ENCODE measurements around the gene CD300H.

The CD300H gene

DNA sequence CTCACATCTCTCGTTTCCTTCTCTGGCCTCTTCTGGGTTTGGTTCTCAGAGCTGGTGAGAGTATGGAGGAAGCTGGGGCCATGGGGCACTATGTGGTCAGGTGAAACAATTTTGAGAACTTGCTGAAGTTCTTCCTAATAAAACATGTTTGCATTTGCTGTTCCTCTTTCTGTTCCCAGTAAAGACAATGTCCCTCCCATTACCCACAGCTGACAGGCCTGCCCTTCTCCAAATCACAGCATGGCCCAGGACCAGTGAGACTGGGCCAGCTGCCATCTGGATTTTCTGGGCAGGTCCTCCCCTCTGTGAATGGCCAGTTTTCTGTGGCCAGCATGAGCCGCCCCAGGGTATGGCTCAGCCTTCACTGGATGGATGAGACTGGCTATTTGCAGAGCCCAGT is at the start of gene CD300H:
Gene CD300H, minus strand, starts transcription at position 113 of the 400 bp plus-strand sequence.
- DNase-seq (ENCODE audit: low read depth), result no peak

DNA sequence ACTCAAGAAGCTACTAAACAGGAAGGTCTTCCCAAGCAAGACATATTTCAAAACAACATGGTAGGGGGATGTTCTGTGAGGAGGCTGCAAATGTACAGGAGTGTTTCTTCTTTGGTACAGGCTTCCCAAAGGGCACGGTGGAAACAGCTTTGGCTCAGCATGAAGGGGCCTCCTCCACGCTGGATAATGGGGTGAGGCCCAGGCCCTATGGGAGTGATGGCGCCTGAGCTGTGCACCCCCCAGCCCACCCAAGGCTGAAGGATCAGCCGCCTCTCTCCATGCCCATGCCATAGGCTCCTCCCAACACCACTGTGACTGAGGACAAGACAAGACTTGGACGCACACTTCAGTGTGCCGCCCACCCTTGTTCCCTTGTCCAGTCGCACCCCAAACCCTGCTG is 49.4 kb upstream of the CD300H start:
- DNase-seq (ENCODE audit: low read depth), result no peak

DNA sequence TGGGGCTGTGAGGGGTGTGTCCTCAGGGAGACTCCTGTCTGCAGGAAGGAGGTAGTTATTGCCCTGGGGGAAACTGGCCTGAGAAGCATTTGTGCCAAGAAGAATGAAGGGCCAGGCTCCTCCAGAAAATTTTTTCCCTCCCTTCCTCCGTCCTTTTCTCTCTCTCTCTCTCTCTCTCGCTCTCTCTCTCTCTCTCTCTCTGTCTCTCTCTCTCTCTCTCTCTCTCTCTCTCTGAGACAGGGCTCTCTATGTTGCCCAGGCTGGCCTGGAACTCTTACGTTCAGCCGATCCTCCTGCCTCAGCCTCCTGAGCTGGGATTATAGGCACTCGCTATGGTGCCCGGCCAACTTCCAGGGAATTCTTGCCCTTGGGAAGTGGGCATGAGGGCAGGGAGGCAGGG is 44.7 kb upstream of the CD300H start:
- DNase-seq (ENCODE audit: low read depth), result no peak

DNA sequence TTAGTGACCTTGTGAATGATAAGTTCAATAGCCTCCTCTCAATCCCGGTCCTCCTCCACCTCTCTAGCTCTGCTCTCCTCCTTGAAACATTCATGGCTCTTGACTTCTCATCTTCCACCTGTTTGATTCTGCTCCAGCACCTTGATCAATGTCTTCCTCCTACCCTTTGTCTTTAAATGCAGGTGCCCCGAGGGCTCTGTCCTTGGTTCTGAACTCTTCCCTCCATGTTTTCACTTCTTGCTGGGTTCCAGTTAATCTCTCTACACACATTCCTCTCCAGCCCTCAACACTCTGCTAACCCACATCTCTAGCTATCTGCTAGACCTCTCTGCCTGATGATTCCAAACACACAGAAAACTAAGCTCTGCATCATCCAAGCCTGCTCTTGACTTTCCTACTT is 42.8 kb upstream of the CD300H start:
- DNase-seq (ENCODE audit: low read depth), result no peak

DNA sequence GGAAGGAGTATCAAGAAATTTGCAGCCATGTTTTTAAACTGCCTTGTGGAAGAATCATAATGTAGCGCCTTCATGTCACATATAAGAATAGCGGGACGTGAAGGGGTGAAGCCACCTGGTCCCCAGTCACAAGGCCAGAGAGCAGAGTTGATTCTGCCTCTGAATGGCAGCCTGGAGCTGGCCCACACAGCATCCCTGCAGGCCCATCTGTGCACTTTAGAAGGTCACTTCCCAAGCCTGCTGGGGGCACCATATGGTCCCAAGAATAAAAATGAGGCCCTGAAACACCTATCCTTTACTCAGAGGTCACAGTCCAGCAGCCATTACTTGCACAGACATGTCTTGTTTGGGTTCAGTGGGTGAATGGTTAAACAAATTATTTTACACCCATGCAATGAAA is 41.2 kb upstream of the CD300H start:
- no peak for DNase-seq (ENCODE audit: low read depth)

DNA sequence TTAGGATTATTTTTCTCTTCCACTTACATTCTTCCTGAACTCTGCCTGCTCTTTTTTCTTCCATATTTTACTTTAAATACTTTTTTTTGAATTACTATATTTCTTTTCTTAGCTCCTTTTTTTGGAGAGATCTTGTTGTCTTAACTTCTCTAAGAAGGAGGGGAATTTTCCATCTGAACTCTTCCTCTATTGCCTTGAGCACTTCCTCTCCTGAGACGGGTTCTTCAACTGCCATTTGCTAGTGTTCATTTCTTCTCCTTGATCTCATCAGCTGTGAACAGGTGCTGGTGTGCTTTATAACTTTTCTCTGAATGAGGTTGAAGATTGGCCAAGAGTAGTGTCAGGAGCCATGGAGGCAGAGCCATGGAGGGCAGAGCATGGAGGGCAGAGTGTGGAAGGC is 39.9 kb upstream of the CD300H start:
- DNase-seq (ENCODE audit: low read depth), result no peak

DNA sequence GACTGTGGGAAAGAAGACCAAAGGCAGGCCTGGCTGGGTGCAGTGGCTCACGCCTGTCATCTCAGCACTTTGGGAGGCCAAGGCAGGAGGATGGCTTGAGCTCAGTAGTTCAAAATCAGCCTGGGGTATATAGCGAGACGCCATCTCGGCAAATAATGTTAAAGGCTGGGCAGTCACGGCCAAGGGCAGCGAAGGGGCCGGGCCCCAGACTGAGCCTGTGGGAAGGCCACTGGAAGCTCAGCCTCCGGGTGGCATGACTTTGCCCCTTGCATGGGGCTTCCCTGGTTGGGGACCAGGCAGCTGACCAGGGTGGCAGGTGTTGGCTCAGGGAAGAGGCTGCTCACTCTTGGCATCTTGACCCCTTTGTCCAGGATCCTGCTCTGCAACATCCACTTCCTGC is 38.7 kb upstream of the CD300H start:
- no peak for DNase-seq (ENCODE audit: low read depth)

DNA sequence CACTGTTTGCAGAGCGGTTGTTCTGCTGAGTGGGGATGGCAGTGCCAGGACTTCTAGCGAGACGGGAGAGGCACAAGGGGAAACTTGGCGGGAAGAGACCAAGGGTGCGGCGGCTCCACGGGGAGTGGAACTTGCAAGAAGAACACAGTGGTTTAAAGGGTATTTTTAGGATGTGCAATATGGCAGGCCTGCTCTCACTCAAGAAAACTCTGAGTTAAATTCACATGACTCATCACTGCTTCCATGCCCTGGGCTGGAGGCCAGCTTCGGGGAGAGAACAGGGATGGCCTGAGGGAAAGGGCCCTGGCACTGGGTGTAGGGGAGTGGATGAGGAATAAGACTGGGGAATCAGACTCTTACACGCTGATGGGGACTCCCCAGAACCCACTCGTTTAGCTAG is 38.1 kb upstream of the CD300H start:
- no peak for DNase-seq (ENCODE audit: low read depth)

DNA sequence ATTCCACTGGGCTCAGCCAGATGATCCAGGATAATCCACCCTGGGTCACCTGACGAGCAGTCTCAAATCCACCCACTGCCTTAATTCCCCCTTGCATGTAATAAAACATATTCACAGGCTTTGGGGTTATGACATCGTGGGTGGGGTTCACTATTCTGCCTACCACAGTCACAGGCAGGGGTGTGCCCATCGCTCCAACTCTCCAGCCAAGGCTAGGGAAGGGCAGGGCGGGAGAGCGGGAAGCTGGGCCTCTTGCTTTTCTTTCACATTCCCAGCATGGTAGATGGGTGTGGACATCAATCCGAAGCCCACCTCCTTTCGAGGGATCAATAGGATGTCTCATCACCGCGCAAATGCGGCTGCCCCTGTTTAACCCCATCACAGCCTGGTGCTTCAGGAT is 37.5 kb upstream of the CD300H start:
- DNase-seq (ENCODE audit: low read depth), result no peak

DNA sequence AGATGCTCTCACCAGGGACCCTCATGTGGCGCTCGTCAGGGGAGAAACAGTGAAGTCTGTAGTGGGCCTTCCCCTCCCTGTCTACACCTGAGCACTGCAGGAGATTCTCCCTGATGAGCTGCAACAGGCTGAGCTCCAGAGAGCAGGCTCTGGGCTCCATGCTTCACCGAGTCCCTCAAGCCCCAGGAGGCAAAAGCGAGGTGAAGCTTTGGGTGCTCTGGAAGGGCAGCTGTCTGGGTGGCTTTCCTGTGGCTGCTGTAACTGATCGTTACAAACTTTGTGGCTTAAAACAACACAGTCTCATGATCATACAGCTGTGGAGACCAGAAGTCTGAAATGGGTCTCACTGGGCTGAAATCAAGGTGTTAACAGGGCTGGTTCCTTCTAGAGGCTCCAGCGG is 36.9 kb upstream of the CD300H start:
- DNase-seq (ENCODE audit: low read depth), result no peak

DNA sequence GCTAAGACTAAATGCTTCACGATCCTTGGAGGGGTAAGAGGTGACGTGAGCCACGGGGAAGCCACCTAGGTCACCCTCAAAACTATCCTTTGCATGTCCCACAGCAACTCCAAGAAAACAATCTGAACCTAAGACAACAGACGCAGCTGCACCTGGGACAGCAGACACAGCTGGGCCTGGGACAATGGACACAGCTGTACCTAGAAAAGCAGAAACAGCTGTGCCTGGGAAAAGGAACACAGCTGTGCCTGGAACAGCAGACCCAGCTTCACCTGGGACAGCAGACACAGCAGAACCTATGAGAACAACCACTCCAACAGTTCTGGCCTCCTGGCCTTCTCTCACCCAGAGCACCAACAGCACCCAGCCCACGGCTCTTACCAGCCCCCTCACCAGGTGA is 36.4 kb upstream of the CD300H start:
- DNase-seq (ENCODE audit: low read depth), result no peak

DNA sequence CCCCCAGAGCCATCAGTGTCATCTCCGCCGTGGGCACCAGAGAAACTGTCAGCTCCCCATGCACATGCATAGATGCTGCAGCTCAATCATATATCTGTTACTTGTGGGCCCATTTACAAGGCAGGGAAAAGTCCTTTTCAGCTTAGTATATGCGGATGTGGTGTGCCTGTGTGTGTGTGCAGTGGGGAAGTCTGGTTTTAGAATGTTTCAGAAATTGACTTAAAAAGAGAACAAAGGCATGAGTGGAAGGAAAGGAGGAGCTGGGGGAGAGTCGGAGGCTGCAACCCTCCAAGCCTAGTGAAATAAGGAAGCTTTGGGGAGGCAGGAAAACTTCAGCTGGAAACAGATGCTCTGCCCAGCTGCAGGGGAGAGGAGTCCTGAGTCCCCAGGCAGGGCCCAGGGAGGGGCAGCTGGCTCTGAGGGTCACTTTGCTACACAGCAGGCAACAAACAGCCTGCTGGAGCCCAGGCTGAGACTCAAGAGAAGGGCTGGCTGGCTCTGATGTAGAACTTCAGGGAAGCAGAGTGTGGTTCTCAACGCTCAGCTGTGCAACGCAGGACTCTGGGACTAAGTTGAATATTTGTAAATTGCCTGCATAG is 35.8 kb upstream of the CD300H start:
- no peak for DNase-seq (ENCODE audit: low read depth)

DNA sequence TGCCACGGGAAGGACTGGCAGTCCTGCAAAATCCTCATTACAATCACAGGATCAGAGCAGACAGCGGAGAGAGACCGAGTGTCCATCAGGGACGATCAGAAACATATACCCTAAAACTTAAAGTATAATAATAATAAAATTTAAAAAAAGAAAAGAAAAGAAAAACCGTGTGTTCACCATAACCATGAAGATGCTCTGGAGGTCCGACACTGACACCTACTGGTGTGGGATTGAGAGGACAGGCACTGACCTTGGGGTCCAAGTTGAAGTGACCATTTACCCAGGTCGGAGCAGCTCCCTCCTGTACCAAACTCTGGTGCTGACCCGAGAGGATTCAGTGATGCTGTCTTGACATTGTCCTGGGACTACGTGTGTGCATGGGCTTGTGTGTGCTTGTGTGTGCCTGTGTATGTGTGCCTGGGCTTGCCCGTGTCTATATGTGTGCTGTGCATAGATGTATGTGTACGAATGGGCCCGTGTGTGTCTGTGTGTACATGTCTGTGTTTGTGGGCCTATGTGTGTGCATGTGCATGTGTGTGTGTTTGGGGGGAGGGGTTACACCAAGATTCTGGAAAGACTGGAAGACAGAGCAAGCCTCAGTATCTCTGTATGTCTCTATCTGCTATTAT is 34.7 kb upstream of the CD300H start:
- no peak for DNase-seq (ENCODE audit: low read depth)

DNA sequence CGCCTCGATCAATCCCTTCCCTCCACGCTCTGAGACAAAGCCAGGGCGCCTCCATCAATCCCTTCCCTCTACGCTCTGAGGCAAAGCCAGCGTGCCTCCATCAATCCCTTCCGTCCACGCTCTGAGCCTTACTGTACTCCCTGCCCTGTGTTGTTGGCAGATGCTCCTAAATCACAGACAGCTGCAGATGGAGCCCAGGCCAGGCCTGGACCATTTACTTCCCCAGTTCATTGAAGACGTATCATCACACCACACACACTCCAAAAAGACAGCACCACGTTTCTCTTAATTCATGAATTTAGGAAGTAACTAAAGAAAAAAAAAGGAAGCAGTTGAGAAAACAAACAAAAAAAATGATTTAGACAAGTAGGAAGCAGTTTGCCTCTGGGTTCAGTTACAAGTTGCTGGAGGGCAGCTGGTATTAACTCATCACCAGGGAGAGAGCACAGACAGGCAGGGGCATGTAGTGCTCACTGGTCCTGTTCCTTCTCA is 32.2 kb upstream of the CD300H start:
- no peak for DNase-seq (ENCODE audit: low read depth)

DNA sequence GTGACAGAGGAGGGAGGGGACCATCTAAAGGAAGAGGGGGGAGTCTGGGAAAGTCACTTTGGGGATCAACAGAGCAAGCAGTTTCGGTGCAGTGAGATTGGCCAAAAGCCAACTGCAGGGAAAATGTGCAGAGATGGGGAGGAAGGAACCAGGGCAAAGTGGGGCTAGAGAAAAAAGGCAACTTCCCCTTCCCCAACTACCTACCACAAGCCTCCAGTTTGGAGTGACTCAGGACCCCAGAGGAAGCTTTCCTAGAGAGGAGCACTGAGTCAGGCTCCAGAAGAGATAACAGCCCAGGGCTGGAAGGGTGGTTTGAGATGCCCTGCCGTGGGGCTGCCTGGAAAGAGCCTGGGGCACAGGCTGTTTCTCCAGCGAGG is 31.7 kb upstream of the CD300H start:
- DNase-seq (ENCODE audit: low read depth), result no peak

DNA sequence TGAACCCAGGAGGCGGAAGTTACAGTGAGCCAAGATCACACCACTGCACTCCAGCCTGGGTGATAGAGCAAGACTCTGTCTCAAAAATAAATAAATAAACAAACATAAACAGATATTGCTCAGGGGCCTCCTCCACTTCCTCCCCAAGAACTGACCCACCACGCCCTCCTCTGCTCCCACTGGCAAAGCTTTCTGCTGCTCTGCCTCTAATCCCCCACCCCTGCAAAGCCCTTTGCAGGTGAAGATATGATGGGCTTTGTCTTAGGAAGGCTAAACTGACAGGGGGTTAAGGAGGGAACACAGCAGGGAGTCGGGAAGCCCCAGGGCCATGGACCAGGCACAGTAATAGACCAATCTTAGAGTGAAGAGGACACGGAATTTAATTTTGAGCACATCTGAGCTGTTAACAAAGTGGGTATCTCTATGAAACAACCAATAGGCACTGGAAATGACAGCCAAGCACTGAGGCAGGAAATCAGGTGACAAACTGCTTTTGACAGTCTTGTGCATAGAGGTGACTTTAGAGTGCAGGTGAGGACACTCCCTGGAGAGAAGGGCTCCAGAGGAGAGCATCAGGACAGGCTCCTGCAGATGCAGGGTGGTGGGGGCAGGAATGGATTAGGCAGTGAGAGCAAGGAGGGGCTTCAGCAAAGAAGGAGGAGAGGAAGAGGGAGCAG is 31.2 kb upstream of the CD300H start:
- no peak for DNase-seq (ENCODE audit: low read depth)

DNA sequence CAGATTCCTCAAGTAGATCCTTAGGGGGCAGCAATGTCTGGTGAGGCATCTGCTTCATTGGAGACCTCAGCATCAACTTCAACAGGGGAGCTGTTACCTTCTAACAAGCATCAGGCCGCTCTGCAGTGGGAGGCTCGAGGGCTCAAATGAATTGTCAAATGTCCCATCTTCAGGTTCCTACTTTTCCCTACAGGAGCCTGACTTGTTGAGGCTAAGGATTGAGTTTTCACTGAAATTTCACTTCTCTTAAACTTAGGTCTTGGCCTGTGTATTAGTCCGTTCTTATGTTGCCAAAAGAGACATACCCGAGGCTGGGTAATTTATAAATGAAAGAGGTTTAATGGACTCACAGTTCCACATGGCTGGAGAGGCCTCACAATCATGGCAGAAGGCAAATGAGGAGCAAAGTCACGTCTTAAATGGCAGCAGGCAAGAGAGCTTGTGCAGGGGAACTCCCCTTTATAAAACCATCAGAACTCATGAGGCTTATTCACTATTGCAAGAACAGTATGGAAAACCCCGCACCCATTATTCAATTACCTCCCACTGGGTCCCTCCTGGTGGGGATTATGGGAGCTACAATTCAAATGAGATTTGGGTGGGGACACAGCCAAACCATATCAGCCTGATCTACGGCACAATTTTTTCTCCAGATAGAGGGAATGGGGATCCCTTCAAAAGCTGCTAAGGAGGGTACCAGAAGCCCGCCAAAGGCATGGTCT is 29.9 kb upstream of the CD300H start:
- DNase-seq (ENCODE audit: low read depth), result no peak

DNA sequence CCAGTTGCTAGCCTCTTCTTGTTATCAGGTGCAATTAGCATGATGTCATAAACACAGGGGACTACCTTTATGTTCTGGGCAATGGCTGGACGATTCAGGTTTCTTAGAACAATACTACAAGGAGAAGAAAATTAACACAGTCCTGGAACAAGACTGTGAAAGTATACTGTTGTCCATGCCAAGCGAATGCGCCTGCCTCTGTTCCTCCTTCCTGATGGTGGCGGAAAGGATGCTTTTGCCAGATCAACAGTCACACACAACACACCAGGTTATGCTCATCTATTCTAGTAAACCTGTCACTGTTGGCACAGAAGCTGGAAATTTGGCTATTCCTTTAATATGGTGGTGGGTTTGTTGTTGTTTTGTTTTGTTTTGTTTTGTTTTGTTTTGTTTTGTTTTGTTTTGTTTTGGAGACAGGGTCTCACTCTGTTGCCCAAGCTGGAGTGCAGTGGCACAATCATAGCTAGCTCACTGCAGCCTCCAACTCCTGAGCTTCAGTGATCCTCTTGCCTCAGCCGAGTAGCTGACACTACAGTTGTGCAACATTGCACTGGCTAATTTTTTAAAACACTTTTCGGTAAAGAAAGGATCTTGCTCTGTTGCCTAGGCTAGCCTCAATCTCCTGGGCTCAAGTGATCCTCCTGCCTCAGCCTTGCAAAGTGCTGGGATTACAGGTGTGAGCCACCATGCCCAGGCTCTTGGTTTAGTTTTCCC is 27.9 kb upstream of the CD300H start:
- DNase-seq (ENCODE audit: low read depth), result no peak

DNA sequence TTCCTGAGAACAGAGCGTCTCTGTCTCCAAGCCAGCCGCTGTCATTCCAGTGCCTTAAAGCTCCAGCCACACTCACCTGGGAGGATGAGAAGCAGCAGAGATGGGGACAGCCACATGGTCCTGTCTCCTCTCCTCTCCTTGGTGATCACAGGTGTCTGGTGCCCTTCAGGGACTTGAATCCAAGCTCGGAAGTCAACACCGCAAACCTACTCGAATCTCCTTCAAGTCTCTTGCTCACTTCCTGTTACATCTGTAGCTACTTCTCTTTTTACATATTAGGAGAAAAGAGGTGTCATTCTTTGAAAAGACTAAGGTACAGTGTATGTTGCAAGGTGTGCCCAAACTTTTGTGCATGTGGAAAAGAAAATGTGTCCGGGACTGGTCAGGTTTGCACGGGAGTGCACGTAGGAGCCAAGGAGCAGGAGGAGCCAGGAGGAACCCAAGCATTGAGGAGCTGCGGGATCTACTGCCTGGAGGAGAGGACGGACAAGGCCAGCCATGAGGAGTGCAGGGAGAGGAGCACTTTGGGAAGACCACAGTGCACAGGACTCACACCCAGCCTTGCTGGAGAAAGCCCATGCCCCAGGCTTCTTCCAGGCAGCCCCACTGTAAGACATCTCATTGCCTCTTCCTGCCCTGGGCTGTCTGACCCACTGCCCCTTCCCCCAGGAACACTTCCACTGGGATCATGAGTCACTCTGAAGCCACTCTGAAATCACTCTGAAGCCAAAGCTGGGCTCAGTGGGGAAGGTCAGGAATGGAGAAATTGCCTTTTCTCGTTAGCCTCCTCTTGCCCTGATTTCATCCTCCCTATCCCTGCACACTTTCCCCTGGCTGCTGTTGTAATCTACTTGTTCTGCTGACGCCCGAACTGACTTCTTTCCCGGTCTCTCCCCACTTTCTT is 25.0 kb upstream of the CD300H start, which contains the start of gene CD300LD:
Gene CD300LD, minus strand, starts transcription at position 197 of the 904 bp plus-strand sequence. Its CDS starts 81 bp downstream, at position 116.
- DNase-seq (ENCODE audit: low read depth), result no peak

DNA sequence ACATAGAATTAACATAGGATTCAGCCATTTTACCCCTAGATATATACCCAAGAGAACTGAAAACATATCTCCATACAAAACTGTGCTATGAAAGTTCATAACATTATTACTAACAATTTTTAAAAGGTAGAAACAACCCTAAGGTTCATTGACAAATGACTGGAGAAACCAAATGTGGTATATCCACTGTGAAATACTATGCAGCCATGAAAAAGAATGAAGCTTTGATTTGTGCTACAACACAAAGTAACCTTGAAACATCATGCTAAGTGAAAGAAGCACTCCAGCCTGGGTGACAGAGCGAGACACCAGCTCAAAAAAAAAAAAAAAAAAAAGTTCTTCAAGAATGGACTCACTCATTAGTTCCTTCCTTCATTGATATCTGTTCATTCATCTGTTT is 24.2 kb upstream of the CD300H start:
- no peak for DNase-seq (ENCODE audit: low read depth)

DNA sequence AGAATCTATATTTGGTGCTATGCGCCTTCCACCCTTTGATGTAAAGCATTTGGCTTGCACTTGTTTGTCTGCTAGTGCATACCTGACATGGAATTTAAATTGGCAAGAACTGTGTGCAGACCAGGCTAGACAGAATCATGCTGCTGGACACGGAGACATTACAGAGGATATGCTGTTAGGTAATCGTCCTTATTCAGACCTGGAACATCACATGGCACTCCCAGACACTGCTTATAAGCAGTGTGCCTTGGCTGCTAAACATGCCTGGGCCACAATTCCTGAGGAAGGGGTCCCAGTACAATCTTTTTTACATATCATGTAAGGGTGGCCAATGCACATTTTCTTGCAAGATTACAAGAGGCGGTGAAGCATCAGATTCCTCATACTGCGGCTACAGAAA is 18.4 kb upstream of the CD300H start:
- no peak for DNase-seq (ENCODE audit: low read depth)
